Measurements from ENCODE around the gene SPRED2. TPM values are rescaled to one million over a fixed set of nuclear protein-coding genes. Genes with fewer than 3 reads are reported as not detected.
"Not testable (repeated sequence)": the region's sequence is repeated elsewhere in the genome, so short reads cannot be mapped to it uniquely, and the experiment has no call there.

SPRED2 gene
- total and polyA plus RNA-seq, 8 donors = 6.2 to 20.0 (median 15.2) TPM

DNA sequence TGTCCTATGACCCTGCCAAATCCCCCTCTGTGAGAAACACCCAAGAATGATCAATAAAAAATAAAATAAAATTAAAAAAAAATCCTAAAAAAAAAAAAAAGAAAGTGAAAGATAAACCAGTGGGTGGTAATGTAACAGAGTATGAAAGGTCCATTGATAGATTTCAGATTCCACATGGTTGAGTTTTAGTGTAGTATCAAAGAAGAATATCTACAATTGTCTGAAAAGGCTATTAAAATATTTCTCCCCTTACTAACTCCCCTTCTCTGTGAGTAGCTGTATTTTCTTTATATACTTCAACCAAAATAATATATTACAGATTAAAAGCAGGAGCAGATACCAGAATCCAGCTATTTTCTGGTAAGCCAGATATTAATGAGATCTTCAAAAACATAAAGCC is 92.8 kb downstream of the SPRED2 start:
- Histone ChIP-seq H3K4me1 (no peaks in the 10 kb centered on the region), H3K27me3 (no peaks in the 10 kb centered on the region), H3K27ac (no peak overlapping the region), H3K9me3 (no peaks in the 10 kb centered on the region), H3K4me3 (no peak overlapping the region), H3K36me3 (peaks cover 0 to 4% (median 0%) of the 10 kb centered on the region in 3 donors)
- intact Hi-C loops (cut with DNase I) = no loop called here
- no peak for DNase-seq
- FAIRE-seq = no peak
- TF ChIP-seq, protein P1, sequence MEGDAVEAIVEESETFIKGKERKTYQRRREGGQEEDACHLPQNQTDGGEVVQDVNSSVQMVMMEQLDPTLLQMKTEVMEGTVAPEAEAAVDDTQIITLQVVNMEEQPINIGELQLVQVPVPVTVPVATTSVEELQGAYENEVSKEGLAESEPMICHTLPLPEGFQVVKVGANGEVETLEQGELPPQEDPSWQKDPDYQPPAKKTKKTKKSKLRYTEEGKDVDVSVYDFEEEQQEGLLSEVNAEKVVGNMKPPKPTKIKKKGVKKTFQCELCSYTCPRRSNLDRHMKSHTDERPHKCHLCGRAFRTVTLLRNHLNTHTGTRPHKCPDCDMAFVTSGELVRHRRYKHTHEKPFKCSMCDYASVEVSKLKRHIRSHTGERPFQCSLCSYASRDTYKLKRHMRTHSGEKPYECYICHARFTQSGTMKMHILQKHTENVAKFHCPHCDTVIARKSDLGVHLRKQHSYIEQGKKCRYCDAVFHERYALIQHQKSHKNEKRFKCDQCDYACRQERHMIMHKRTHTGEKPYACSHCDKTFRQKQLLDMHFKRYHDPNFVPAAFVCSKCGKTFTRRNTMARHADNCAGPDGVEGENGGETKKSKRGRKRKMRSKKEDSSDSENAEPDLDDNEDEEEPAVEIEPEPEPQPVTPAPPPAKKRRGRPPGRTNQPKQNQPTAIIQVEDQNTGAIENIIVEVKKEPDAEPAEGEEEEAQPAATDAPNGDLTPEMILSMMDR (IDR thresholded peaks at IDR 0.05) = no peak
- ATAC-seq = no peak

DNA sequence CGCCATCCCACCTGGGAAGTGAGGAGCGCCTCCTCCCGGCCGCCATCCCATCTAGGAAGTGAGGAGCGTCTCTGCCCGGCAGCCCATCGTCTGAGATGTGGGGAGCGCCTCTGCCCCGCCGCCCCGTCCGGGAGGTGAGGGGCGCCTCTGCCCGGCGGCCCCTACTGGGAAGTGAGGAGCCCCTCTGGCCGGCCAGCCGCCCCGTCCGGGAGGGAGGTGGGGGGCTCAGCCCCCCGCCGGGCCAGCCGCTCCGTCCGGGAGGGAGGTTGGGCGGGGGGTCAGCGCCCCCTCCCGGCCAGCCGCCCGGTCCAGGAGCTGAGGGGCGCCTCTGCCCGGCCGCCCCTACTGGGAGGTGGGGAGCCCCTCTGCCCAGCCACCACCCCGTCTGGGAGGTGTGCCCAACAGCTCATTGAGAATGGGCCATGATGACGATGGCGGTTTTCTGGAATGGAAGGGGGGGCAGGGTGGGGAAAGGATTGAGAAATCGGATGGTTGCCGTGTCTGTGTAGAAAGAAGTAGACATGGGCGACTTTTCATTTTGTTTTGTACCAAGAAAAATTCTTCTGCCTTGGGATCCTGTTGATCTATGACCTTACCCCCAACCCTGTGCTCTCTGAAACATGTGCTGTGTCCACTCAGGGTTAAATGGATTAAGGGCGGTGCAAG is 93.4 kb downstream of the SPRED2 start:
- 95% methylated on average over 18 to 36 of the region's 39 CpGs for WGBS, 2 donors
- intact Hi-C loops (cut with DNase I); H3K36me3 ChIP-seq; H3K4me1 ChIP-seq; H3K4me3 ChIP-seq; DNase-seq; FAIRE-seq; H3K27ac ChIP-seq; H3K9me3 ChIP-seq; H3K27me3 ChIP-seq; ATAC-seq: not testable (repeated sequence)

DNA sequence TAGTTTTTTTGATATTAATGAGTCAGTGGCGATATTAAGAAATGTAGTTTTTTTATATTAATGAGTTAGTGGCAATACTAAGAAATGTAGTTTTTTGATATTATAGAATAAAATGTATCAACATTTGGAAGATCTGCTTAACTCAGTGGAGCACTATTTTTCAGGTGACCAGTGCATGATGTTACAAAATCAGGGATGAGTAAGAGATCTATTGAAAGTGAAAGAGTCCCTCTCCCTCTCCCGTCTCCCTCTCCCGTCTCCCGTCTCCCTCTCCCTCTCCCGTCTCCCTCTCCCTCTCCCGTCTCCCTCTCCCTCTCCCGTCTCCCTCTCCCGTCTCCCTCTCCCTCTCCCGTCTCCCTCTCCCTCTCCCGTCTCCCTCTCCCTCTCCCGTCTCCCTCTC is 94.5 kb downstream of the SPRED2 start:
- H3K27ac ChIP-seq; intact Hi-C loops (cut with DNase I); H3K4me3 ChIP-seq; ATAC-seq; H3K4me1 ChIP-seq; FAIRE-seq; DNase-seq; H3K27me3 ChIP-seq; H3K9me3 ChIP-seq: not testable (repeated sequence)
- 88 to 93% methylated on average over 4 to 5 of the region's 11 CpGs for WGBS, 2 donors
- peaks cover 0 to 12% (median 3%) of the 10 kb centered on the region in 3 donors for H3K36me3 ChIP-seq

DNA sequence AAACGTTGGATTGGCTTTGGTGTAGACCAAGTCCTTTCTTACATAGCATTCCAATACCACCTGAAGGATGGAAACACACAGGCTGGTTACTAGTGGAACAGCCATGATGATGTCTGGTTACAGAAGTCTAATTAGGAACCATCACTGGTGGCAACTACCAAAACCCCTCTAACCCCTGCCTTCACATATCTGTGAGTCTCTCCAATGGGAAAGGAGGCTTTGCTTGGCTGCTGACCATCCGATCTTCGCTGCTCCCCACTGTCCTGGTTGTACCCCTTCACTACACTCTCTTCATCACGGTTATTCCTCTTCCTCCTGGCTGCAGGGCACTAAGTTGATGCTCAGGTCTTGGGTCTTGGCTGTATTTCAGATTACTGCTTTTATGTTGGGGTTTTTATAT is 97.7 kb downstream of the SPRED2 start:
- no peak overlapping the region for H3K27ac ChIP-seq
- FAIRE-seq = no peak
- no peaks in the 10 kb centered on the region for H3K27me3 ChIP-seq
- intact Hi-C loops (cut with DNase I) = no loop called here
- H3K4me1 ChIP-seq = no peaks in the 10 kb centered on the region
- ATAC-seq = no peak
- TF ChIP-seq, protein P1 (IDR thresholded peaks at IDR 0.05) = no peak
- peaks cover 0 to 22% (median 3%) of the 10 kb centered on the region in 3 donors for H3K36me3 ChIP-seq
- 96% methylated on average over 4 of the region's 4 CpGs for WGBS, 2 donors
- H3K4me3 ChIP-seq = no peak overlapping the region
- no peak for DNase-seq
- no peaks in the 10 kb centered on the region for H3K9me3 ChIP-seq

DNA sequence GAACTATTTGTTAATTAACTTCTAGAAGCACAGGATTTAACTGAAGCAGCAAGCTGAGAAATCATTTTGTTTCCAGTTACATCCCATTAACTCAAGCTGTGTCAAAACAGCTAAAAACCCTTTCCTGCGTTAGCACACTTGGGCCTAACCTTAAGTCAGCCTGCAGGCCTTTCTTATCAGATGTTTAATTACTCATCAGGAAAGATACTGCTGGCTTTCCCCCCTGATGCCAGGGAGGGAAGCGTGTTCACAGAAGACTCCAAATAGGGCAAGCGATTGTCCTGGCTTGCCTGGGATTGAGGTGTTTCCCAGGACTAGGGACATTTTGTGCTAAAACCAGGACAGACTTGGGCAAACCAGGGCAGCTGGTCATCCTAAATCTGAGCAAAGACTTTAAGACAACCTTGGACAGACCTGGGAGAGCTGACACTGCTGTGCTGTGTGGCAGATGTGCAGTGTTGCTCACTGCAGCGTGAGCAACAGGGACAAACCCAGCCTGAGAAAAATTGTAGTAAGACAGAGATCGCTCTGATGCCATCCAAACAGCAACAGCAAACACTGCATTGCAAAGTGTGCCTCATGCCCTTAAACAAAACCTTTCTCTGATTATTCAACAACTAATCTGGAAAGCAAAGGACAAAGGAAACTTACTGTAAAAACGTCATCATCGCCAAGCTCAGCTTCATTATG is 100.9 kb downstream of the SPRED2 start:
- Histone ChIP-seq H3K4me1 (no peaks in the 10 kb centered on the region), H3K9me3 (no peaks in the 10 kb centered on the region), H3K27ac (no peak overlapping the region), H3K4me3 (no peak overlapping the region), H3K27me3 (no peaks in the 10 kb centered on the region), H3K36me3 (peaks cover 0 to 22% (median 3%) of the 10 kb centered on the region in 3 donors)
- no peak for DNase-seq
- WGBS, 2 donors = 90 to 95% methylated on average over 7 of the region's 7 CpGs
- no peak for ATAC-seq
- TF ChIP-seq, protein P1 (IDR thresholded peaks at IDR 0.05) = no peak
- no peak for FAIRE-seq
- intact Hi-C loops (cut with DNase I) = no loop called here

DNA sequence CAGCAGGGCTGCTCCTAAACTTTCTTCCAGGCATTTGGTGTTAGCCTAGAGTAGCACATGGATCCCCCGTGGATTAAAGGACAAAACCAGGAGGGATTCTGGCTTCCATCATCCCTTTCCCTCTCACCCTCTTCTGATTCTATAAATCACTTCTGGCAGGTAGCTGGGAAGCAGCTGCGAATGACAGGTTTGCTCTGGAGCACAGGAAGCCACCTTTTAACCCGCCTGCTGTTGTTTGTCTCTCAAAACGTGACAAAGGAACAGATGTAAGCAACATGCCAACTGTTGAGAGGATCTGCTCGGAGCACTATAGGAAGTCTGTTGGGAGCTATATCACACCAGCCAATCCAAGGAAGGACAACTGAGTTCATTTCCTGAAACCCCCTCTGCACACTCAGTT is 102.9 kb downstream of the SPRED2 start:
- WGBS, 2 donors = 73 to 78% methylated on average over 5 of the region's 5 CpGs
- ATAC-seq (no peak), DNase-seq (no peak), FAIRE-seq (no peak)
- Histone ChIP-seq H3K27me3 (no peaks in the 10 kb centered on the region), H3K4me1 (no peaks in the 10 kb centered on the region), H3K36me3 (peaks cover 0 to 21% (median 3%) of the 10 kb centered on the region in 3 donors), H3K9me3 (no peaks in the 10 kb centered on the region), H3K27ac (no peak overlapping the region), H3K4me3 (no peak overlapping the region)
- intact Hi-C loops (cut with DNase I) = no loop called here
- TF ChIP-seq, protein P1 (IDR thresholded peaks at IDR 0.05) = no peak

Measured in pancreas (tissue), 10 donors.